H1 (cell line): ENCODE measurements around the gene PIP5K1C. TPM values are rescaled to one million over a fixed set of nuclear protein-coding genes. Genes with fewer than 3 reads are reported as not detected.

Experiments
- CTCF ChIA-PET: fragments of 300-600 bp; sonication (Branson Sonifier 250); formaldehyde crosslinking; loops from one replicate; lab custom pipeline; 2021; ENCODE audit not compliant: partially characterized antibody; lab: Charles Lee
- POLR2A ChIA-PET: fragments of 300-600 bp; sonication (Branson Sonifier 250); formaldehyde crosslinking; loops from one replicate; lab custom pipeline; 2021; ENCODE audit warnings: inconsistent platforms; ENCODE audit not compliant: partially characterized antibody; lab: Charles Lee
- DNase-seq, 2 experiments: peaks; one replicate each; pipeline versions ENCODE4 v3.0.0 to v3.0.0-alpha.2; 2010 to 2022; ENCODE audit warnings: low spot score in 2 of 2, low read depth in 1 of 2, mixed read lengths in 1 of 2
- FAIRE-seq: peaks from 2 replicates; lab custom pipeline; 2011; peaks lifted over from hg19 to GRCh38; lab: Jason Lieb, UNC
- H2AFZ ChIP-seq: 2 replicates; pipeline ENCODE4 v1.8.1; 2012; ENCODE audit warnings: low read length, inconsistent platforms
- H2AK5ac ChIP-seq: 2 replicates; pipeline ENCODE4 v1.6.1; 2013; ENCODE audit warnings: low read depth, low read length
- H2BK120ac ChIP-seq: replicated peaks from 2 replicates; pipeline ENCODE3; 2013; ENCODE audit warnings: low read depth, low read length, inconsistent platforms
- H2BK12ac ChIP-seq: 2 replicates; pipeline ENCODE4 v1.6.1; 2013; ENCODE audit warnings: low read depth, low read length
- H2BK15ac ChIP-seq: 2 replicates; pipeline ENCODE4 v1.6.1; 2013; ENCODE audit warnings: low read length
- H2BK20ac ChIP-seq: 2 replicates; pipeline ENCODE4 v1.6.1; 2013; ENCODE audit warnings: low read length
- H2BK5ac ChIP-seq: 2 replicates; pipeline ENCODE4 v1.6.1; 2013; ENCODE audit warnings: low read depth, low read length
- H3K14ac ChIP-seq: 2 replicates; pipeline ENCODE4 v1.6.1; 2013; ENCODE audit warnings: inconsistent platforms; ENCODE audit not compliant: insufficient read length
- H3K18ac ChIP-seq: 2 replicates; pipeline ENCODE4 v1.6.1; 2013; ENCODE audit warnings: low read length; ENCODE audit errors: extremely low read depth
- H3K23ac ChIP-seq: 2 replicates; pipeline ENCODE4 v1.6.1; 2013; ENCODE audit warnings: inconsistent platforms; ENCODE audit not compliant: insufficient read length
- H3K23me2 ChIP-seq: 2 replicates; pipeline ENCODE4 v1.6.1; 2013; ENCODE audit warnings: low read depth, low read length
- H3K27ac ChIP-seq: 2 replicates; pipeline ENCODE4 v1.6.1; 2011; ENCODE audit warnings: low read depth, low read length, inconsistent platforms
- H3K27me3 ChIP-seq, 4 experiments: replicated peaks in 1 of 4; 1 replicate in 1 of 4; 2 replicates in 3 of 4; pipeline versions ENCODE4 v1.6.1 to v1.8.1; 2011 to 2013; ENCODE audit warnings: low read length in 3 of 4, mild to moderate bottlenecking in 3 of 4, inconsistent platforms in 2 of 4, mixed read lengths in 2 of 4, moderate library complexity in 1 of 4; ENCODE audit not compliant: control insufficient read depth in 3 of 4, insufficient read depth in 3 of 4; ENCODE audit errors: extremely low read depth in 1 of 4
- H3K36me3 ChIP-seq, 4 experiments: 2 replicates each; pipeline versions ENCODE4 v1.6.1 to v1.8.1; 2011 to 2013; ENCODE audit warnings: mild to moderate bottlenecking in 4 of 4, low read length in 3 of 4, moderate library complexity in 2 of 4, control low read depth in 1 of 4, inconsistent platforms in 1 of 4; ENCODE audit not compliant: insufficient read depth in 4 of 4, control insufficient read depth in 2 of 4
- H3K4ac ChIP-seq: replicated peaks from 2 replicates; pipeline ENCODE3; 2013; ENCODE audit warnings: low read length, low read depth, mixed read lengths, inconsistent platforms; ENCODE audit not compliant: insufficient read length
- H3K4me1 ChIP-seq, 4 experiments: replicated peaks in 1 of 4; 1 replicate in 1 of 4; 2 replicates in 3 of 4; pipeline versions ENCODE4 v1.6.1 to v1.8.1; 2011 to 2013; ENCODE audit warnings: low read length in 3 of 4, inconsistent platforms in 2 of 4, mixed read lengths in 1 of 4; ENCODE audit not compliant: insufficient read depth in 4 of 4, control insufficient read depth in 3 of 4
- H3K4me2 ChIP-seq, 2 experiments: 2 replicates each; pipeline versions ENCODE4 v1.6.1 to v1.8.1; 2011 to 2013; ENCODE audit warnings: low read depth in 2 of 2, low read length in 2 of 2, control low read depth in 1 of 2, inconsistent platforms in 1 of 2, mild to moderate bottlenecking in 1 of 2; ENCODE audit not compliant: insufficient read depth in 1 of 2
- H3K4me3 ChIP-seq, 4 experiments: fragments of 200-600, 300-600 bp in 1 of 4; sonication (generic), shearing (Covaris generic), sonication (Bioruptor Twin) in 1 of 4; 2 replicates each; pipeline versions ENCODE4 v1.5.1 to v1.8.1; 2011 to 2016; ENCODE audit warnings: low read length in 4 of 4, low read depth in 3 of 4, control low read depth in 2 of 4, inconsistent platforms in 2 of 4, mild to moderate bottlenecking in 2 of 4, mixed read lengths in 1 of 4, moderate library complexity in 1 of 4; ENCODE audit not compliant: insufficient read depth in 2 of 4; ENCODE audit errors: extremely low read depth in 1 of 4
- H3K56ac ChIP-seq: replicated peaks from 2 replicates; pipeline ENCODE3; 2013; ENCODE audit warnings: low read depth, mild to moderate bottlenecking, mixed read lengths, low read length, inconsistent platforms; ENCODE audit not compliant: insufficient read length
- H3K79me1 ChIP-seq: 2 replicates; pipeline ENCODE4 v1.6.1; 2013; ENCODE audit warnings: low read depth, low read length, control low read depth
- H3K79me2 ChIP-seq, 2 experiments: 2 replicates each; pipeline versions ENCODE4 v1.6.1 to v1.8.1; 2012 to 2013; ENCODE audit warnings: low read length in 2 of 2, mild to moderate bottlenecking in 2 of 2, inconsistent platforms in 1 of 2; ENCODE audit not compliant: insufficient read depth in 2 of 2, control insufficient read depth in 1 of 2
- H3K9ac ChIP-seq, 4 experiments: replicated peaks in 1 of 4; 1 replicate in 1 of 4; 2 replicates in 3 of 4; pipeline versions ENCODE4 v1.6.1 to v1.8.1; 2011 to 2013; ENCODE audit warnings: low read depth in 3 of 4, low read length in 3 of 4, control low read depth in 2 of 4, mild to moderate bottlenecking in 2 of 4, moderate library complexity in 2 of 4, inconsistent platforms in 1 of 4; ENCODE audit errors: extremely low read depth in 1 of 4
- H3K9me3 ChIP-seq, 2 experiments: 2 replicates each; pipeline versions ENCODE4 v1.6.1 to v1.8.1; 2012 to 2013; ENCODE audit warnings: mild to moderate bottlenecking in 2 of 2, moderate library complexity in 2 of 2, control low read depth in 1 of 2, inconsistent platforms in 1 of 2, low read depth in 1 of 2, low read length in 1 of 2, mixed read lengths in 1 of 2; ENCODE audit not compliant: insufficient read depth in 2 of 2
- H4K20me1 ChIP-seq, 2 experiments: replicated peaks in 1 of 2; 2 replicates each; pipeline versions ENCODE3 to v1.8.1; 2011 to 2013; ENCODE audit warnings: inconsistent platforms in 2 of 2, low read length in 2 of 2, mild to moderate bottlenecking in 1 of 2; ENCODE audit not compliant: insufficient read depth in 2 of 2, control insufficient read depth in 1 of 2
- H4K5ac ChIP-seq: 2 replicates; pipeline ENCODE4 v1.6.1; 2013; ENCODE audit warnings: low read length, low read depth, mixed read lengths, inconsistent platforms; ENCODE audit not compliant: insufficient read length
- H4K8ac ChIP-seq: 2 replicates; pipeline ENCODE4 v1.8.0; 2013; ENCODE audit warnings: mild to moderate bottlenecking, moderate library complexity, low read length, inconsistent platforms; ENCODE audit not compliant: insufficient read depth; ENCODE audit errors: extremely low read depth
- H4K91ac ChIP-seq: replicated peaks from 2 replicates; pipeline ENCODE3; 2013; ENCODE audit warnings: low read length, mixed read lengths, inconsistent platforms; ENCODE audit not compliant: insufficient read length
- BCL11A ChIP-seq, 2 experiments: IDR thresholded peaks; one replicate each; pipeline ENCODE4 v1.6.1; 2011; ENCODE audit warnings: low read depth in 2 of 2, low read length in 2 of 2, mild to moderate bottlenecking in 2 of 2
- CBX8 ChIP-seq: fragments of 300-800, 300-1000 bp; sonication (generic); IDR thresholded peaks from 2 replicates; pipeline ENCODE4 v1.7.1; 2016; ENCODE audit warnings: low read depth, low read length, borderline replicate concordance
- GTF2F1 ChIP-seq: IDR thresholded peaks from 2 replicates; pipeline ENCODE4 v1.6.1; 2012; ENCODE audit warnings: low read depth, low read length, improper control_type of control experiment, borderline replicate concordance
- HDAC6 ChIP-seq: IDR thresholded peaks from one replicate; pipeline ENCODE4 v1.7.1; 2012; ENCODE audit warnings: low read depth, mild to moderate bottlenecking, inconsistent platforms, low read length, moderate library complexity
- SP2 ChIP-seq: IDR thresholded peaks from 2 replicates; pipeline ENCODE4 v1.6.1; 2012; ENCODE audit warnings: mild to moderate bottlenecking, low read length, inconsistent platforms
- SRF ChIP-seq: IDR thresholded peaks from 2 replicates; pipeline ENCODE4 v1.6.1; 2011; ENCODE audit warnings: mild to moderate bottlenecking, low read depth, low read length, moderate library complexity
- USF2 ChIP-seq: IDR thresholded peaks from 2 replicates; pipeline ENCODE4 v1.6.1; 2011; ENCODE audit warnings: low read length, improper control_type of control experiment
- ZNF274 ChIP-seq: IDR thresholded peaks from 2 replicates; pipeline ENCODE4 v1.7.0; 2012; ENCODE audit warnings: low read length, borderline replicate concordance; ENCODE audit errors: extremely low read depth
- WGBS, 2 experiments: shearing (Covaris generic) in 1 of 2; methylation state at CpG; one replicate each; pipeline versions ENCODE4 v1.1.6 to v1.1.7; 2013 to 2015; ENCODE audit warnings: low lambda C conversion rate in 2 of 2, mixed read lengths in 2 of 2, inconsistent platforms in 1 of 2, low coverage in 1 of 2, missing lambda C conversion rate in 1 of 2; ENCODE audit not compliant: insufficient replicate concordance in 2 of 2, insufficient coverage in 1 of 2, insufficient read length in 1 of 2; ENCODE audit errors: extremely low coverage in 1 of 2, missing lambda C conversion rate in 1 of 2; 5-methylcytosine and 5-hydroxymethylcytosine counted together
- polyA plus RNA-seq, 7 experiments: library from polyadenylated mRNA; depleted of rRNA in 3 of 7; stranded (reverse) in 5 of 7; unstranded in 2 of 7; fragments of >200 nt in 5 of 7; fragments of 200-250 nt in 2 of 7; gene quantifications; 1 replicate in 5 of 7; 2 replicates in 1 of 7; 4 replicates in 1 of 7; pipeline versions ENCODE4 v1.2.1 to v1.2.3, GENCODE V29; 2011 to 2013; ENCODE audit warnings: missing spikeins in 2 of 7, mixed read lengths in 2 of 7
- total RNA-seq: library from RNA; stranded (reverse); fragmentation: NEBNext Ultra II Directional; extraction: Animal tissue kit (Norgen Biotek cat#: 25700); gene quantifications from 2 replicates; pipeline ENCODE4 v1.2.1, GENCODE V29; 2021
- TF ChIP-seq, protein P1 (sequence below): IDR thresholded peaks from 2 replicates; pipeline ENCODE4 v1.6.1; 2012; ENCODE audit warnings: low read length, inconsistent platforms

Gene PIP5K1C
- total and polyA plus RNA-seq, 2 of the 8 experiments (the other 6 are each of a cell fraction or from before 2014, with no cell fraction given): 10.6 to 32.9 TPM

GRCh38 chr19:3646336-3647092 lies 53.8 kb downstream of the PIP5K1C start:
- H2BK20ac ChIP-seq: no peak overlapping the region
- WGBS, 2 experiments: 94% methylated on average over 17 of the region's 23 CpGs; no CpG with 5 or more reads in 1 of the 2 experiments
- ChIA-PET CTCF (interaction anchor here (0.9 to 1.0 kb wide), 2 partner anchors 8 to 61 kb away, joined by 3 to 4 read pairs; partner anchors contain the start of gene GIPC3), POLR2A (no interaction called here)
- H3K56ac ChIP-seq: no peak overlapping the region
- H3K79me1 ChIP-seq: no peaks in the 10 kb centered on the region
- H2BK15ac ChIP-seq: no peak overlapping the region
- H3K27me3 ChIP-seq: no peaks in the 10 kb centered on the region
- H4K8ac ChIP-seq: no peak overlapping the region; the same call in 1 of the 2 replicates
- no peak overlapping the region for H3K9ac ChIP-seq
- no peak overlapping the region for H4K91ac ChIP-seq
- H2AFZ ChIP-seq: no peak overlapping the region
- H4K20me1 ChIP-seq: peaks cover 3 to 8% of the 10 kb centered on the region in 2 experiments
- H3K4me1 ChIP-seq: no peaks in the 10 kb centered on the region
- no peak overlapping the region for H2BK120ac ChIP-seq
- no peaks in the 10 kb centered on the region for H3K9me3 ChIP-seq
- H4K5ac ChIP-seq: no peak overlapping the region
- no peak overlapping the region for H3K4me2 ChIP-seq
- H3K27ac ChIP-seq: no peak overlapping the region
- TF ChIP-seq BCL11A (IDR thresholded peaks at IDR 0.05; ENCODE audit: low read depth in 2 of 2, low read length in 2 of 2): no peak
- TF ChIP-seq SRF: no peak
- TF ChIP-seq GTF2F1: no peak
- TF ChIP-seq, protein P1, sequence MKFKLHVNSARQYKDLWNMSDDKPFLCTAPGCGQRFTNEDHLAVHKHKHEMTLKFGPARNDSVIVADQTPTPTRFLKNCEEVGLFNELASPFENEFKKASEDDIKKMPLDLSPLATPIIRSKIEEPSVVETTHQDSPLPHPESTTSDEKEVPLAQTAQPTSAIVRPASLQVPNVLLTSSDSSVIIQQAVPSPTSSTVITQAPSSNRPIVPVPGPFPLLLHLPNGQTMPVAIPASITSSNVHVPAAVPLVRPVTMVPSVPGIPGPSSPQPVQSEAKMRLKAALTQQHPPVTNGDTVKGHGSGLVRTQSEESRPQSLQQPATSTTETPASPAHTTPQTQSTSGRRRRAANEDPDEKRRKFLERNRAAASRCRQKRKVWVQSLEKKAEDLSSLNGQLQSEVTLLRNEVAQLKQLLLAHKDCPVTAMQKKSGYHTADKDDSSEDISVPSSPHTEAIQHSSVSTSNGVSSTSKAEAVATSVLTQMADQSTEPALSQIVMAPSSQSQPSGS: no peak
- TF ChIP-seq CBX8: no peak
- no peak for TF ChIP-seq SP2
- no peak for TF ChIP-seq USF2
- no peak for TF ChIP-seq HDAC6
- no peak for TF ChIP-seq ZNF274
- H3K23me2 ChIP-seq: no peaks in the 10 kb centered on the region
- H3K4me3 ChIP-seq: no peak overlapping the region
- DNase-seq (no peak), FAIRE-seq (no peak)
- no peaks in the 10 kb centered on the region for H3K79me2 ChIP-seq
- H2BK5ac ChIP-seq: no peak overlapping the region
- no peak overlapping the region for H3K14ac ChIP-seq
- peaks cover 2 to 7% (median 3%) of the 10 kb centered on the region in 4 experiments; a peak in 5 of 8 replicates for H3K36me3 ChIP-seq
- H3K23ac ChIP-seq: no peak overlapping the region
- H2BK12ac ChIP-seq: no peak overlapping the region
- H3K18ac ChIP-seq: no peak overlapping the region
- no peak overlapping the region for H2AK5ac ChIP-seq
- no peak overlapping the region for H3K4ac ChIP-seq
